ENCODE data around the gene FLOT1.
A peak's percentile ranks its signal among the peaks of the same experiment; 100 is the strongest.

FLOT1 gene

DNA sequence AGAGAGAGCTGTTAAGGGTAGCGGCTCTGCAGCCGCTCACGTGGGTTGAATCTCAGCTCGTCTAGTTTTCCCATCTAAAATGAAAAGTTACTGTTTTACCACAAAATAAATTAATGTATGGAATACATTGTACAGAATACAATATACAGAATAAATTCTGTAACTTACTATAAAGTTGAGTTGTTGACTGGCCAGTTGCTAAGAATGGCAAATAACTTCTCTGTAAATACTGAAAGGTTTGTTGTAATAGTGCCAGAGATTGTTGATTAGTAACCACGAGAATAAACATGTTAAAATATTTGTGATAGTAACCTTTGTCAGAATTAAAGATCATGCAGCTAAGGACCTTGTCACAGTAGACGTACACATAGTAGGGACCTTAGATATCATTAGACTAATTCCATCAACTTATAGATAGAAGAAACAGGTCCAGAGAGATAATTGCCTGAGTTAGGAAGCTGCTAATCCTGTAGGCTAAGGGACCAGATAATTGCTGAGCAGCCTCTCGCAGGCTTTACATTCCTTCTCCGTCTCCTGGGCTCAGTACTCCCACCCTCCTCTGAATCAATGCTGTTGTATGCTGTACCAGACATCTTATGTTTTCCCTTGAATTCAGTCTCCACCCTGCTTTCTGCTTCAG is 51.2 kb downstream of the FLOT1 start:
- DNase-seq, result no peak

- DNase-seq, result peak; percentile 95
These were observed 51.9 kb downstream of the FLOT1 start, which contains the start of gene NRM for GRCh38 chr6:30690403-30691207. NRM (minus strand) TSS chr6:30690984; CDS start chr6:30690974, 10 bp downstream.

GRCh38 chr6:30689985-30690384 is 52.5 kb downstream of the FLOT1 start:
- no peak for DNase-seq

GRCh38 chr6:30689022-30689865 is 53.2 kb downstream of the FLOT1 start:
- DNase-seq, result no peak

DNA sequence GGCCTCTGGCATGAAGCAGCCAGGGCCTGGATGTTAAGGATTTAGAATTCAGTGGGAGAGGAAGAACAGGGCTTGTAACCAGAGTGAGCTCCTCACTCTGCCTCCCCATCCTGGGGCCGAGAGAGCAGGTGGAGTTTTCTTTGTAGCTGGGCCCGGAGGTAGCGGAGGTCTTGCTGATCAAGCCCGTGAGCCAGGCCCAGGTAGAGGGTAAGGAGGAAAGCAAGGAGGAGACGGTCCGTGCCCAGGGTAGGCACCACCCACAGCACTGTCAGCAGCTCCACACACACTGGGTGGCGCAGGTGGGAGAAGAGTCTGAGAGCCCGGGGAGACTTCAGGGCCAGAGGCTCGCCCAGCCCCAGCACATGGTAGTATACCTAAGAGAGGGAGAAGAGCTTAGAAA is 53.9 kb downstream of the FLOT1 start:
- DNase-seq, result no peak

DNA sequence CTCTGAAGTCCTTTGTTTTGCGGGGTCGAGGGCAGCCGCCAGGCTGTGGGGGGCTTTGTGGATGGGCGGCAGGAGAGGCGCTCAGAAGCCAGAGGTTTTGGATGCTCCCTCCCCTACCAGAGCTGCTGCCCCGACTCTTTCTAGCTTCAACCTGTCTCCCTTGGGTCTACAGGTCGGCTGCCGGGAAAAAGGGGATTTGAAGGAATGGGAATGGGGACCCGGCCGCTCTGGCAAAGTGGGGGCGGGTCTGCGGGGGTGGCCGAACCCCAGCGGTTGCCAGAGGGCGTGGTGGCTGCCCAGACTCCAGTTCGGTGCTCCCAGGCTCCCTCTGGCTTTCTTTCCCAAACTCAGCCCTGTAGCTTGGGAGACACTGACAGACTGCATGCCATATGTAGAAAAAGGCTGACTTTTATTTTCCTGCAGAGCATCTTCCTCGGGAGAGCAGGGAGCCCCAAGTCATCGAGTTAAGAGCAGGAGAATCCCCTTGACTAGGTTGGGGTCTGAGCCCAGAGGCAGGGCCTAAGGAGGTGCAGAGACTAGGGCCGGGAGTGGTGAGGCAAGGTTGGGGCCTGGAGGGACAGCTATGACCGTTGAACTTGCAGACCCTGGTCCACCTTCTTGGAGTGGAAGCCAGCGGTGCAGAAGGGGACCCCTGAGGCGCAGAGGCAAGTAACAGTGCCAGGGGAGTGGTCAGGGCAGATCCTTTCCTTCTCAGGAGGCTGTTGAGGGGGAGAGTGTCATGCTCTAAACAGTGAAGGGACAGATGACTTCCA is 54.6 kb downstream of the FLOT1 start:
- no peak for DNase-seq

DNA sequence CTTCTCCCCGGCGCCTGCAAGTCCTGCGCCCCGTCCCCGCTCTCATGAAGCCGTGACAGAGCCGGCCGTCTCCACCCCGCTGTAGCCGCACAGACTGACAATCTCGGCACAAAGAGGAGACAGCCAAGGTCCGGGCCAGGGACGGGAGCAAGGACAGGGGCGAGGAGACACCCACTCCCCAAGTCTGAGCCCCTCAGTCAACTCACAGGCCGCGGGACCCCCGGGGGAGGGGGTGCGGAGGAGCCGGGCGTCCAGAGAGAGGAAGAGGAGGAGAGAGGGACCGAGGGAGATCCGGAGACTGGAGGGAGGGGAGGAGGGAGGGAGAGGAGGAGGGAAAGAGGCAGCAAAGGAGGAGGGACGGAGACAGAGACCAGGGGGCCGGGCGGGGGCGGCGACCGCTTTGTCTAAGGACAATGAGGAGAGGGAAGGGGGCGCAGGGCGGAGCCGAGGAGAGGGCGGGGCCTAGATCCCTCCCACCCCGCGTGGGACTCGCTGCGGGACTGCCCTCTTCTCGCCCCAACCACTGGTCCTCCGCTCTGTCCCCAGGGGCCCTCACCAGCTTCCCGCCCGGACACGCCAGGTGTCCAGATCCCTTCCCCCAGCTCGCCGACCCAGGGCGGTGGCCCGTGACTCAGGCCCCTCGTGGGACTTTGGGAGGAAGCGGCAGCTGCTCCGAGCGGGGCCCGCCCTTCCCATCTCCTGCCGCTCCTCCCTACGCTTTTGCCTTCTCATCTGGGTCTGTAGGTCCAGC is 55.4 kb downstream of the FLOT1 start:
- DNase-seq, result peak; percentile 94

DNA sequence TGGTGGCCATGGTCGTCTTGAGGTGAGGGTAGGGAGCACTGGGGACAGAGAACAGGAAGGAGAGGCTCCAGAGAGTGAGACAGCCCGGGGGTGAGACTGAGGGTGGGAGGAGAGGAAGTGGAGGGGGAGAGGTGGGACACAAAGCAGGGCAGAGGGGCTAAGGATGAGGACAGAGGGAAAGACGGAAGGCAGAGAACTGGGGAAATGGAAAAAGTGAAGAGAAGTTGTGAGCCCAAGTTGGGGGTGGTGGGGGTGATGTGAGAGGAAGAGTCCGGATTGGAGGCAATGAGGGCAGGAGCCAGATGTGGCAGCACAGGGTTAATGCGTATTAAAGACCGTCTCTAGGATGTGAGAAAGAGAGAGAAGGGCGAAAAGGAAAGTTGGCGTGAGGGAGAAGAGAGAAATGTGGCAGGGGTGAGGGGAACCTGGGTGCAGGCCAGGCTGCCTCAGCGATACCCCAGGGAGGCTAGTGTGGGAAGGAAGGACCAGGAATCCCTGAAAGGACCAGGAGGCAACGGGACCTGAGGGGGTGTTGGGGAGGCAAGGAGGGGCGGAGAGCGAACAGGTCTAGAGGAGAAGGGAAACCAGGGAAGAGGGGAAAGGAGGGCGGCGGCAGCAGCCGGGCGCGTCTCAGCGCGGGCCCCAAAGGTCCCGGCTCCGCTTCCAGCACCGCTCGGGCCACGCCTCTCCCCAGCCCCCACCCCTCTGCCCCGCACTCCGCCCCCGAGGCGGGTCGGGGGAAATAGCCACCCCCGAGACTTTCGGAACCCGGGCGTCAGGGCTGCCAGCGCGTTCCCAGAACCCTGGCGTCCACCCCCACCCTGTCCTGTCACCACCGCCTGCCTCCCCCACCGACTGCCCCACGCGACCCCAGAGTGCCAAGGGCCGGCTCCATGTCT is 56.2 kb downstream of the FLOT1 start, which contains the start of gene PPP1R18:
Gene PPP1R18, minus strand, starts transcription at position 637 of the 899 bp plus-strand sequence. Its CDS starts 627 bp downstream, at position 10.
- DNase-seq, result peak; percentile 54

- DNase-seq, result no peak
These were observed 57.1 kb downstream of the FLOT1 start for GRCh38 chr6:30685157-30686008.

GRCh38 chr6:30684386-30685156 is 57.9 kb downstream of the FLOT1 start:
- DNase-seq, result no peak

DNA sequence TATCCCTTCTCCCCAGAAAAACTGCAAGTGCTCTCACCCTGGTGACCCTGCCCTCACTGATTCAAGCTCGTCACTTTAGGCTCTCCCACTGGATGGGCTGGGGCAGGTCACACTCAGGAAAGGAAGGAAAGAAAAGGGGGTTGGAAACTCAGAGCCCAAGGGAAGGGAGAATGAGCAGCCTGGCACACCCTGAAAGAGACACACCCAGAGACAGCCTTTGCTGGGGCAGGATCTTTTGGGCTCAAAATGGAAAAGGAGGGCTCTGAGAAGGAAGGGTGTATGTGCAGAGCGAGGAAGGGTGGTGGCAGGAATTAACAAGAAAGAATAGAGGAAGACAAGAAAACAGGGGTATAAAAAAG is 58.5 kb downstream of the FLOT1 start:
- no peak for DNase-seq

GRCh38 chr6:30683183-30683979 is 59.1 kb downstream of the FLOT1 start:
- no peak for DNase-seq

DNA sequence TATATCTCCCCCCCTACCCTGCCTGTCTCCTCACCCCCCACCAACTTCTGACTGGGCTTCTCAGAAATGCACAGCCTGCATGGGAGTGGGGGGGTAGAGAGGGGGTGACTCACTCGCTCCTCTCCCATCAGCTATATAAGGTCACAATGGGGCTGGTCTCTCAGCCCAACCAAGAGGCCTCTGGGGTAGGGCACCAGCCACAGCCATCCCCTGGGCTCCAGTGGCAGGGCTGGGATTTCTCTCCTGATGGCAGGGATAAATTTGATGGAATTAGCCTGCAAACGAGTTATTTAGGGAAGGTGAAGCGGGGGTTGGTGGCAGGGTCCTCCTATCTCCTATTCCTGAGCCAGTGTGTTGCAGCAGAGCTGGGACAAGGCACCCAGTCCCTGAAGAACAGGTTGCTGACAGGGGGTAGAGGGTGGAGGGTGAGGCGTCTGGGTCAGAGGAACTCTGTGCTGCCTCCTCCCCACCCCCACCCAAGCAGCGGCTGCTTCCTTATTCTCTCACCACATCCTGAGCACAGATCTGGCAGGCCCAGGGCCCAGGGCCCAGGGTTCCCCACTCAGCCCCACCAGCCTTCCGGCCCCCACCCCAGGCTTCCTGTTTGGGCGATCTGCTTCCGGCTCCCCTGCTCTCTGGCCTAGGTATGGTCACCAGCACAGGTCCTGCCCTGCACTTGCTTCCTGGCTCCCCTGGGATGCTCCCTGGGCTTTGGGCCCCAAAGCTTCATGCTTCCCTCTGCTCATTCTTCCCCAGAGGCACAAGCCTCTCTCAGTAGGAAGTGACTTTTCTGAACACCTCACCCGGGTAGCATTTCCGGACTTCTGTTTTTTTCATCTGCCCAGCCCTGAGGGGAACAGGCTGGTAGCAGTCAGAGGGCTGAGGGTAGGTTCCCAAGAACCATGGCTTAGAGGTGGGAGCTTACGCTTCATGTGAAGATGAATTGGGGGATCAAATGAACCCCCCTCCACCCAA is 60.1 kb downstream of the FLOT1 start:
- DNase-seq, result peak; percentile 11

DNA sequence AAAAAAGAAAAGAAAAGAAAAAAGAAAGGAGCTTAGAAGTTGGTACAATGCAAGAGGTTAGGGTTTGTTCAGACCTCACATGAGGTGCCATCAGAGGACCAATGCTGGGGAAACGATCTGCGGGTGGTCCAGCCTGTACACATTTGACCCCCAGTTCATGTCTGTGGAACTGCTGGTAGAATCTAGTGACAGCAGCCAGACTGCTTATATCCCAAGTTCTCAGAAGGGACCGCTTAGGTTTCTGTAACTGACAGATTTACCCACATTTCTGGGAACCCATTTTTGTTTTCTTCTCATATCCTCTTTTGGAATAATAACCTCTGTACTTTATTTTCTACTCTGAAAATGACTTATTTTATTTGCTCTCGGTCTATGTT is 60.7 kb downstream of the FLOT1 start:
- no peak for DNase-seq

DNA sequence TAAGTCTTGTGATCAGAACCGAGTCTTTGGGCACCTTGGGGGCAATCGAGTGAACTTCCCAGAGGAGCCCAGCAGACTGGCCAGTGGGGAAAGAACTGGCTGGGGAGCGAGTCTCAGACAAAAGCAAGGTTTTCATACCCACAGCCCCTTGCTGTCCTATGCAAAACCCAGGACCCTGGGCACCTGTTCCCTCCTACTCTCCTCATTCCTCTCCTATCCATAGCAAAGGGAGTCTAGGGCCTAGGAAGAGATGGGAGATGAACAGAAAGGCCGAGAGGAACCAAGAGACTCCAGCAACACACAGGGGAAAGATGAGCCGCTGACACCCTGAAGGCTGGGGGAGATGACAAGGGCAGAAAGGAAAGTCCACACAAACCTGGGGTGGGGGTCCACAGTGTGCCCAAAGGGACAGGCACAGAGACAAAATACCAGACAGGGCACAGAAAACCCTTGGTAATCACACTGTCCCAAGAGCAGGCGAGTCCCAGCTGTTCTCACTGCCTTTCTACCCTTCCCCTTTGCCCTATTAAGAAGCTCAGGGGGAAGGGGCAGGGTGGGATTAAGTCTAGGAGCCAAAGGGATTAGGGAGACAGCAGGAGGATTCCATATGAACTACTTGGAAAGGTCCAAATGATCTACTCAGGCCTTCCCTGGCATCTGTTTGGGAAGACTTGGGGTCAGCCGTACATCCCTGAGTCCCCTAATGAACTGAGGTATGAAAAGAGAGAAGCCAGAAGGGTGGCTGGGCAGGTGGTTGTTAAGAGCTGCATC is 62.5 kb downstream of the FLOT1 start:
- DNase-seq, result peak; percentile 12

Measured in retina (tissue), 1 donor.